ENCODE results near the gene UGT1A10. TPM values are rescaled to one million over a fixed set of nuclear protein-coding genes. Genes with fewer than 3 reads are reported as not detected.

Gene UGT1A10
- total RNA-seq, 1 experiment from 2014 or later = 1.0 TPM

- Histone ChIP-seq H3K27me3 (replicated peaks; ENCODE audit: control insufficient read depth, insufficient read depth, low read length) (no peaks in the 10 kb centered on the region), H3K4me3 (ENCODE audit: low read depth, low read length) (no peak overlapping the region), H3K4me1 (no peaks in the 10 kb centered on the region), H3K9me3 (no peaks in the 10 kb centered on the region), H3K36me3 (ENCODE audit: control insufficient read depth, insufficient read depth, low read length) (no peaks in the 10 kb centered on the region)
- Mint-ChIP-seq H3K4me1 (ENCODE audit: low read depth, unreplicated experiment) (peaks cover 11% of the 10 kb centered on the region), H3K27ac (ENCODE audit: unreplicated experiment) (no peak overlapping the region), H3K36me3 (ENCODE audit: insufficient read depth, unreplicated experiment) (peaks cover 5% of the 10 kb centered on the region), H3K9me3 (ENCODE audit: unreplicated experiment) (no peaks in the 10 kb centered on the region), H3K4me3 (ENCODE audit: unreplicated experiment) (no peak overlapping the region), H3K27me3 (ENCODE audit: insufficient read depth, unreplicated experiment) (no peaks in the 10 kb centered on the region)
- CTCF ChIA-PET = no interaction called here
- POLR2A ChIA-PET = no interaction called here
- no peak for DNase-seq
- no peak for TF ChIP-seq CTCF (IDR thresholded peaks at IDR 0.05; ENCODE audit: insufficient read depth in 1 of 2, low read depth in 1 of 2, low read length in 1 of 2, severe bottlenecking in 1 of 2, unreplicated experiment in 1 of 2)
- BruUV-seq (replicated peaks) = no TSS peak
- intact Hi-C loops (cut with micrococcal nuclease; ENCODE audit: unreplicated experiment) = no loop called here
Measured at GRCh38 chr2:233758849-233759248, 122.6 kb downstream of the UGT1A10 start.

- Histone ChIP-seq H3K4me1 (no peaks in the 10 kb centered on the region), H3K27me3 (replicated peaks; ENCODE audit: control insufficient read depth, insufficient read depth, low read length) (no peaks in the 10 kb centered on the region), H3K9me3 (no peaks in the 10 kb centered on the region), H3K36me3 (ENCODE audit: control insufficient read depth, insufficient read depth, low read length) (no peaks in the 10 kb centered on the region), H3K4me3 (ENCODE audit: low read depth, low read length) (no peak within 1 kb of the TSS)
- ChIA-PET CTCF (no interaction called here), POLR2A (no interaction called here)
- H3K4me1 Mint-ChIP-seq (ENCODE audit: low read depth, unreplicated experiment) = peaks cover 16% of the 10 kb centered on the region
- no peaks in the 10 kb centered on the region for H3K27me3 Mint-ChIP-seq (ENCODE audit: insufficient read depth, unreplicated experiment)
- H3K36me3 Mint-ChIP-seq (ENCODE audit: insufficient read depth, unreplicated experiment) = peaks cover 10% of the 10 kb centered on the region
- no TSS peak for BruUV-seq (replicated peaks)
- DNase-seq = no peak
- no peak within 1 kb of the TSS for H3K4me3 Mint-ChIP-seq (ENCODE audit: unreplicated experiment)
- no peak within 1 kb of the TSS for H3K27ac Mint-ChIP-seq (ENCODE audit: unreplicated experiment)
- H3K9me3 Mint-ChIP-seq (ENCODE audit: unreplicated experiment) = no peaks in the 10 kb centered on the region
- no peak for TF ChIP-seq CTCF (IDR thresholded peaks at IDR 0.05; ENCODE audit: insufficient read depth in 1 of 2, low read depth in 1 of 2, low read length in 1 of 2, severe bottlenecking in 1 of 2, unreplicated experiment in 1 of 2)
- intact Hi-C loops (cut with micrococcal nuclease; ENCODE audit: unreplicated experiment) = no loop called here
Measured at GRCh38 chr2:233760043-233760442, 123.8 kb downstream of the UGT1A10 start, which contains the start of gene UGT1A1. TSS of gene UGT1A1 (plus strand) at chr2:233760270. CDS start at chr2:233760288, 18 bp downstream.

- Histone ChIP-seq H3K36me3 (ENCODE audit: control insufficient read depth, insufficient read depth, low read length) (no peaks in the 10 kb centered on the region), H3K27me3 (replicated peaks; ENCODE audit: control insufficient read depth, insufficient read depth, low read length) (no peaks in the 10 kb centered on the region), H3K9me3 (no peaks in the 10 kb centered on the region), H3K4me3 (ENCODE audit: low read depth, low read length) (no peak overlapping the region), H3K4me1 (no peaks in the 10 kb centered on the region)
- no peaks in the 10 kb centered on the region for H3K9me3 Mint-ChIP-seq (ENCODE audit: unreplicated experiment)
- POLR2A ChIA-PET = no interaction called here
- intact Hi-C loops (cut with micrococcal nuclease; ENCODE audit: unreplicated experiment) = no loop called here
- H3K27me3 Mint-ChIP-seq (ENCODE audit: insufficient read depth, unreplicated experiment) = no peaks in the 10 kb centered on the region
- TF ChIP-seq CTCF (IDR thresholded peaks at IDR 0.05; ENCODE audit: insufficient read depth in 1 of 2, low read depth in 1 of 2, low read length in 1 of 2, severe bottlenecking in 1 of 2, unreplicated experiment in 1 of 2) = no peak
- H3K27ac Mint-ChIP-seq (ENCODE audit: unreplicated experiment) = no peak overlapping the region
- no TSS peak for BruUV-seq (replicated peaks)
- H3K36me3 Mint-ChIP-seq (ENCODE audit: insufficient read depth, unreplicated experiment) = peaks cover 10% of the 10 kb centered on the region
- peaks cover 16% of the 10 kb centered on the region for H3K4me1 Mint-ChIP-seq (ENCODE audit: low read depth, unreplicated experiment)
- no peak for DNase-seq
- no peak overlapping the region for H3K4me3 Mint-ChIP-seq (ENCODE audit: unreplicated experiment)
- CTCF ChIA-PET = no interaction called here
Measured at GRCh38 chr2:233761040-233761769, 125.0 kb downstream of the UGT1A10 start.
